ENCODE results near the gene ACACA. TPM values are rescaled to one million over a fixed set of nuclear protein-coding genes. Genes with fewer than 3 reads are reported as not detected.

ACACA gene
- total and polyA plus RNA-seq, 3 experiments from 2014 or later, result 7.5 to 51.1 (median 41.3) TPM

GRCh38 chr17:37327341-37328090 lies 79.1 kb downstream of the ACACA start:
- POLR2A ChIA-PET, result no interaction called here
- no peak overlapping the region for H3K27ac Mint-ChIP-seq
- H3K27ac ChIP-seq (ENCODE audit: low read depth, low read length), result no peak overlapping the region
- CTCF ChIA-PET, result no interaction called here
- H3K36me3 ChIP-seq (ENCODE audit: insufficient read depth, low read length), result peaks cover 3% of the 10 kb centered on the region
- no peaks in the 10 kb centered on the region for H3K4me1 ChIP-seq (ENCODE audit: insufficient read depth, low read length)
- no peak overlapping the region for H3K4me3 Mint-ChIP-seq
- H3K9me3 ChIP-seq (ENCODE audit: low read length), result no peaks in the 10 kb centered on the region
- H3K4me1 Mint-ChIP-seq, result no peaks in the 10 kb centered on the region
- H3K27me3 ChIP-seq (ENCODE audit: insufficient read depth, low read length, poor library complexity, severe bottlenecking), result no peaks in the 10 kb centered on the region
- peaks cover 0 to 34% (median 9%) of the 10 kb centered on the region in 3 donors for H3K36me3 Mint-ChIP-seq
- no peak overlapping the region for H3K4me3 ChIP-seq (ENCODE audit: low read length)
- H3K9me3 Mint-ChIP-seq, result no peaks in the 10 kb centered on the region
- H3K27me3 Mint-ChIP-seq, result no peaks in the 10 kb centered on the region
- no peak for DNase-seq

GRCh38 chr17:37322826-37323561 lies 83.6 kb downstream of the ACACA start:
- H3K36me3 Mint-ChIP-seq, result peaks cover 0 to 22% (median 8%) of the 10 kb centered on the region in 3 donors
- Histone ChIP-seq H3K4me3 (ENCODE audit: low read length) (no peak overlapping the region), H3K36me3 (ENCODE audit: insufficient read depth, low read length) (peaks cover 3% of the 10 kb centered on the region), H3K27me3 (ENCODE audit: insufficient read depth, low read length, poor library complexity, severe bottlenecking) (no peaks in the 10 kb centered on the region), H3K27ac (ENCODE audit: low read depth, low read length) (no peak overlapping the region), H3K4me1 (ENCODE audit: insufficient read depth, low read length) (no peaks in the 10 kb centered on the region), H3K9me3 (ENCODE audit: low read length) (no peaks in the 10 kb centered on the region)
- no peak overlapping the region for H3K27ac Mint-ChIP-seq
- POLR2A ChIA-PET, result no interaction called here
- no peaks in the 10 kb centered on the region for H3K9me3 Mint-ChIP-seq
- DNase-seq, result no peak
- CTCF ChIA-PET, result no interaction called here
- no peaks in the 10 kb centered on the region for H3K27me3 Mint-ChIP-seq
- no peak overlapping the region for H3K4me3 Mint-ChIP-seq
- H3K4me1 Mint-ChIP-seq, result no peaks in the 10 kb centered on the region

- no peak overlapping the region for H3K4me3 Mint-ChIP-seq
- peak overlapping the region in 1 of 8 donors; percentile 65 for H3K27ac Mint-ChIP-seq
- POLR2A ChIA-PET, result no interaction called here
Measured at GRCh38 chr17:37322106-37322505, 84.5 kb downstream of the ACACA start.

GRCh38 chr17:37318931-37319594 lies 87.6 kb downstream of the ACACA start:
- ChIA-PET POLR2A (no interaction called here), CTCF (no interaction called here)
- no peaks in the 10 kb centered on the region for H3K36me3 ChIP-seq (ENCODE audit: insufficient read depth, low read length)
- H3K4me3 Mint-ChIP-seq, result no peak overlapping the region
- H3K36me3 Mint-ChIP-seq, result peaks cover 3 to 13% (median 5%) of the 10 kb centered on the region in 3 donors
- no peaks in the 10 kb centered on the region for H3K4me1 Mint-ChIP-seq
- H3K27me3 ChIP-seq (ENCODE audit: insufficient read depth, low read length, poor library complexity, severe bottlenecking), result no peaks in the 10 kb centered on the region
- no peaks in the 10 kb centered on the region for H3K9me3 Mint-ChIP-seq
- no peak for DNase-seq
- H3K27ac Mint-ChIP-seq, result no peak overlapping the region
- no peaks in the 10 kb centered on the region for H3K4me1 ChIP-seq (ENCODE audit: insufficient read depth, low read length)
- H3K4me3 ChIP-seq (ENCODE audit: low read length), result no peak overlapping the region
- H3K9me3 ChIP-seq (ENCODE audit: low read length), result no peaks in the 10 kb centered on the region
- no peak overlapping the region for H3K27ac ChIP-seq (ENCODE audit: low read depth, low read length)
- H3K27me3 Mint-ChIP-seq, result no peaks in the 10 kb centered on the region

More at GRCh38 chr17:37322106-37322505, 84.5 kb downstream of the ACACA start:
- no peak for DNase-seq
- H3K36me3 ChIP-seq (ENCODE audit: insufficient read depth, low read length), result peaks cover under 1% of the 10 kb centered on the region
- H3K27me3 ChIP-seq (ENCODE audit: insufficient read depth, low read length, poor library complexity, severe bottlenecking), result no peaks in the 10 kb centered on the region
- no peaks in the 10 kb centered on the region for H3K4me1 Mint-ChIP-seq
- no peaks in the 10 kb centered on the region for H3K9me3 ChIP-seq (ENCODE audit: low read length)
- CTCF ChIA-PET, result no interaction called here
- H3K27me3 Mint-ChIP-seq, result no peaks in the 10 kb centered on the region
- H3K4me1 ChIP-seq (ENCODE audit: insufficient read depth, low read length), result no peaks in the 10 kb centered on the region
- no peaks in the 10 kb centered on the region for H3K9me3 Mint-ChIP-seq
- peaks cover 0 to 18% (median 8%) of the 10 kb centered on the region in 3 donors for H3K36me3 Mint-ChIP-seq
- H3K4me3 ChIP-seq (ENCODE audit: low read length), result no peak overlapping the region
- H3K27ac ChIP-seq (ENCODE audit: low read depth, low read length), result no peak overlapping the region

GRCh38 chr17:37317867-37318266 lies 88.8 kb downstream of the ACACA start:
- H3K27ac Mint-ChIP-seq, result no peak overlapping the region
- no peaks in the 10 kb centered on the region for H3K9me3 Mint-ChIP-seq
- no peak overlapping the region for H3K4me3 Mint-ChIP-seq
- no peaks in the 10 kb centered on the region for H3K4me1 Mint-ChIP-seq
- Histone ChIP-seq H3K4me1 (ENCODE audit: insufficient read depth, low read length) (no peaks in the 10 kb centered on the region), H3K9me3 (ENCODE audit: low read length) (no peaks in the 10 kb centered on the region), H3K36me3 (ENCODE audit: insufficient read depth, low read length) (no peaks in the 10 kb centered on the region), H3K27ac (ENCODE audit: low read depth, low read length) (no peak overlapping the region), H3K4me3 (ENCODE audit: low read length) (no peak overlapping the region), H3K27me3 (ENCODE audit: insufficient read depth, low read length, poor library complexity, severe bottlenecking) (no peaks in the 10 kb centered on the region)
- H3K27me3 Mint-ChIP-seq, result no peaks in the 10 kb centered on the region
- no peak for DNase-seq
- H3K36me3 Mint-ChIP-seq, result peaks cover 3 to 10% (median 5%) of the 10 kb centered on the region in 3 donors
- POLR2A ChIA-PET, result no interaction called here
- CTCF ChIA-PET, result interaction anchor here (0.9 kb wide), 1 partner anchor 55 kb away, joined by 3 read pairs; no protein-coding TSS in a partner anchor

- Histone ChIP-seq H3K4me3 (ENCODE audit: low read length) (no peak overlapping the region), H3K36me3 (ENCODE audit: insufficient read depth, low read length) (no peaks in the 10 kb centered on the region), H3K9me3 (ENCODE audit: low read length) (no peaks in the 10 kb centered on the region), H3K27ac (ENCODE audit: low read depth, low read length) (no peak overlapping the region), H3K27me3 (ENCODE audit: insufficient read depth, low read length, poor library complexity, severe bottlenecking) (no peaks in the 10 kb centered on the region), H3K4me1 (ENCODE audit: insufficient read depth, low read length) (no peaks in the 10 kb centered on the region)
- H3K27ac Mint-ChIP-seq, result no peak overlapping the region
- H3K4me1 Mint-ChIP-seq, result no peaks in the 10 kb centered on the region
- ChIA-PET CTCF (no interaction called here), POLR2A (interaction anchor here (0.6 kb wide), 1 partner anchor 259 kb away, joined by 7 read pairs; no protein-coding TSS in a partner anchor)
- DNase-seq, result no peak
- peaks cover 2 to 3% (median 2%) of the 10 kb centered on the region in 3 donors for H3K36me3 Mint-ChIP-seq
- H3K9me3 Mint-ChIP-seq, result no peaks in the 10 kb centered on the region
- no peak overlapping the region for H3K4me3 Mint-ChIP-seq
- H3K27me3 Mint-ChIP-seq, result no peaks in the 10 kb centered on the region
Measured at GRCh38 chr17:37315601-37316000, 91.0 kb downstream of the ACACA start.

GRCh38 chr17:37312137-37312923 lies 94.3 kb downstream of the ACACA start:
- H3K36me3 Mint-ChIP-seq, result peaks cover 3 to 6% (median 6%) of the 10 kb centered on the region in 3 donors
- POLR2A ChIA-PET, result no interaction called here
- Histone ChIP-seq H3K4me3 (ENCODE audit: low read length) (no peak overlapping the region), H3K27ac (ENCODE audit: low read depth, low read length) (no peak overlapping the region), H3K36me3 (ENCODE audit: insufficient read depth, low read length) (no peaks in the 10 kb centered on the region), H3K9me3 (ENCODE audit: low read length) (no peaks in the 10 kb centered on the region), H3K27me3 (ENCODE audit: insufficient read depth, low read length, poor library complexity, severe bottlenecking) (no peaks in the 10 kb centered on the region), H3K4me1 (ENCODE audit: insufficient read depth, low read length) (no peaks in the 10 kb centered on the region)
- H3K27ac Mint-ChIP-seq, result peak overlapping the region in 1 of 8 donors; percentile 65
- no peak for DNase-seq
- H3K27me3 Mint-ChIP-seq, result no peaks in the 10 kb centered on the region
- H3K4me3 Mint-ChIP-seq, result no peak overlapping the region
- H3K4me1 Mint-ChIP-seq, result no peaks in the 10 kb centered on the region
- CTCF ChIA-PET, result no interaction called here
- no peaks in the 10 kb centered on the region for H3K9me3 Mint-ChIP-seq

Measured in CD8-positive, alpha-beta memory T cell (primary cell).